Sigmoid colon (tissue), 7 donors: ENCODE measurements around the gene TJP3. TPM values are rescaled to one million over a fixed set of nuclear protein-coding genes. Genes with fewer than 3 reads are reported as not detected.
"Not testable (repeated sequence)": the region's sequence is repeated elsewhere in the genome, so short reads cannot be mapped to it uniquely, and the experiment has no call there.

Experiments
- DNase-seq: peaks from one replicate; pipeline ENCODE4 v3.0.0-alpha.2; 2019
- H3K27ac ChIP-seq, 4 donors: fragments of 200-600 bp; sonication (generic); one replicate each; pipeline ENCODE4 v1.5.1; 2016 to 2019; ENCODE audit warnings: mild to moderate bottlenecking in 1 of 4
- H3K27me3 ChIP-seq, 3 donors: fragments of 200-600 bp; sonication (generic); one replicate each; pipeline ENCODE4 v1.5.1; 2019; ENCODE audit warnings: mild to moderate bottlenecking in 1 of 3
- H3K36me3 ChIP-seq, 4 donors: fragments of 200-600 bp; sonication (generic); one replicate each; pipeline ENCODE4 v1.5.1; 2016 to 2019
- H3K4me1 ChIP-seq, 4 donors: fragments of 200-600 bp; sonication (generic); one replicate each; pipeline ENCODE4 v1.5.1; 2017 to 2019
- H3K4me3 ChIP-seq, 4 donors: fragments of 200-600 bp; sonication (generic); one replicate each; pipeline ENCODE4 v1.5.1; 2017 to 2019; ENCODE audit warnings: mild to moderate bottlenecking in 2 of 4, moderate library complexity in 1 of 4
- H3K9me3 ChIP-seq, 4 donors: fragments of 200-600 bp in 3 of 4; sonication (generic) in 3 of 4; one replicate each; pipeline versions ENCODE4 v1.5.1 to v1.6.1; 2013 to 2019
- CTCF ChIP-seq, 4 experiments: fragments of 450-650 bp in 3 of 4; fragments of 200-600 bp in 1 of 4; IDR thresholded peaks; one replicate each; pipeline ENCODE4 v1.5.1; 2016 to 2019; ENCODE audit warnings: antibody characterized with exemption in 4 of 4, mild to moderate bottlenecking in 3 of 4, moderate library complexity in 2 of 4
- EP300 ChIP-seq, 4 donors: sonication (generic); formaldehyde crosslinking; IDR thresholded peaks; one replicate each; pipeline ENCODE4 v1.6.1; 2017; ENCODE audit warnings: antibody characterized with exemption in 4 of 4
- POLR2A ChIP-seq, 2 donors: fragments of 450-650 bp; IDR thresholded peaks; one replicate each; pipeline ENCODE4 v1.6.1; 2016; ENCODE audit warnings: antibody characterized with exemption in 2 of 2, mild to moderate bottlenecking in 2 of 2, moderate library complexity in 2 of 2
- POLR2AphosphoS5 ChIP-seq, 4 donors: sonication (generic); formaldehyde crosslinking; IDR thresholded peaks; one replicate each; pipeline ENCODE4 v1.6.1; 2017; ENCODE audit warnings: antibody characterized with exemption in 4 of 4
- WGBS, 2 donors: extraction: QIAGEN DNeasy Blood & Tissue Kit; methylation state at CpG; one replicate each; pipeline ENCODE4 v1.1.7; 2013; 5-methylcytosine and 5-hydroxymethylcytosine counted together
- intact Hi-C: fragments of 100-400 bp; cut with DNase I; formaldehyde crosslinking; loops from one replicate; pipeline ENCODE4 v1.15.1; 2023
- polyA plus RNA-seq, 3 donors: library from polyadenylated mRNA; stranded (reverse); fragments of 200-250 nt; gene quantifications; one replicate each; pipeline ENCODE4 v1.2.3, GENCODE V29; 2013
- total RNA-seq, 4 donors: library from RNA; depleted of rRNA; stranded (reverse); fragments of >200 nt; gene quantifications; one replicate each; pipeline ENCODE4 v1.1.0, GENCODE V29; 2016
- donor health status: healthy with polysubstance abuse.
- donor health status: Bipolar disorder and iron deficiency.
- donor health status: healthy.

TJP3 gene
- total and polyA plus RNA-seq, 7 donors: 0.33 to 245 (median 80.2) TPM; not detected in 1

- Histone ChIP-seq H3K27ac (no peak overlapping the region), H3K36me3 (peaks cover 11 to 50% (median 30%) of the 10 kb centered on the region in 4 donors), H3K4me1 (no peaks in the 10 kb centered on the region), H3K27me3 (peaks cover 0 to 19% (median 0%) of the 10 kb centered on the region in 3 donors), H3K4me3 (no peak overlapping the region), H3K9me3 (no peaks in the 10 kb centered on the region)
- intact Hi-C loops: no loop called here
- no peak for DNase-seq
- TF ChIP-seq EP300 (IDR thresholded peaks at IDR 0.05) (no peak), CTCF (IDR thresholded peaks at IDR 0.05) (no peak), POLR2A (IDR thresholded peaks at IDR 0.05) (no peak), POLR2AphosphoS5 (IDR thresholded peaks at IDR 0.05) (no peak)
- 94 to 96% methylated on average over 30 of the region's 30 CpGs for WGBS, 2 donors
Observed at GRCh38 chr19:3751236-3751635, 43.1 kb downstream of the TJP3 start.

GRCh38 chr19:3752492-3752891 is 44.3 kb downstream of the TJP3 start:
- peaks cover 11 to 59% (median 32%) of the 10 kb centered on the region in 4 donors for H3K36me3 ChIP-seq
- H3K9me3 ChIP-seq: no peaks in the 10 kb centered on the region
- WGBS, 2 donors: 81 to 90% methylated on average over 25 of the region's 25 CpGs
- no peak overlapping the region for H3K4me3 ChIP-seq
- TF ChIP-seq POLR2A (IDR thresholded peaks at IDR 0.05): no peak
- no peak for TF ChIP-seq CTCF (IDR thresholded peaks at IDR 0.05)
- no peak for TF ChIP-seq EP300 (IDR thresholded peaks at IDR 0.05)
- no peak for TF ChIP-seq POLR2AphosphoS5 (IDR thresholded peaks at IDR 0.05)
- no peak overlapping the region for H3K27ac ChIP-seq
- peaks cover 0 to 6% (median 0%) of the 10 kb centered on the region in 3 donors for H3K27me3 ChIP-seq
- intact Hi-C loops: no loop called here
- no peaks in the 10 kb centered on the region for H3K4me1 ChIP-seq
- no peak for DNase-seq

- intact Hi-C loops: no loop called here
- Histone ChIP-seq H3K27ac (no peak overlapping the region), H3K36me3 (peaks cover 11 to 73% (median 33%) of the 10 kb centered on the region in 4 donors), H3K9me3 (no peaks in the 10 kb centered on the region), H3K4me1 (peaks cover 0 to 3% (median 1%) of the 10 kb centered on the region in 4 donors), H3K4me3 (no peak overlapping the region), H3K27me3 (no peaks in the 10 kb centered on the region)
- 95 to 96% methylated on average over 51 of the region's 51 CpGs for WGBS, 2 donors
- TF ChIP-seq CTCF (IDR thresholded peaks at IDR 0.05) (no peak), POLR2A (IDR thresholded peaks at IDR 0.05) (no peak), POLR2AphosphoS5 (IDR thresholded peaks at IDR 0.05) (no peak), EP300 (IDR thresholded peaks at IDR 0.05) (no peak)
- DNase-seq: no peak
Observed at GRCh38 chr19:3753631-3754410, 45.6 kb downstream of the TJP3 start.

- H3K4me3 ChIP-seq, intact Hi-C loops: not testable (repeated sequence)
- WGBS, 2 donors: 96 to 97% methylated on average over 7 of the region's 7 CpGs
Observed at GRCh38 chr19:3757705-3758104, 49.5 kb downstream of the TJP3 start.

GRCh38 chr19:3758297-3758696 is 50.1 kb downstream of the TJP3 start:
- H3K27ac ChIP-seq, H3K4me3 ChIP-seq, H3K9me3 ChIP-seq, H3K27me3 ChIP-seq, DNase-seq, intact Hi-C loops: not testable (repeated sequence)
- 96 to 97% methylated on average over 13 of the region's 13 CpGs for WGBS, 2 donors
- Histone ChIP-seq H3K4me1 (peaks cover 0 to 39% (median 32%) of the 10 kb centered on the region in 4 donors), H3K36me3 (peaks cover 0 to 46% (median 12%) of the 10 kb centered on the region in 4 donors)

More at GRCh38 chr19:3757705-3758104, 49.5 kb downstream of the TJP3 start:
- peaks cover 0 to 35% (median 30%) of the 10 kb centered on the region in 4 donors for H3K4me1 ChIP-seq
- H3K27me3 ChIP-seq, H3K9me3 ChIP-seq, H3K27ac ChIP-seq, DNase-seq: not testable (repeated sequence)
- H3K36me3 ChIP-seq: peaks cover under 1 to 51% (median 15%) of the 10 kb centered on the region in 4 donors
